GM20000 (cell line): ENCODE data around the gene RPS6KA1.

Experiments
- DNase-seq: peaks from one replicate; pipeline ENCODE4 v3.0.0; 2012; ENCODE audit warnings: low spot score
- TF ChIP-seq, protein P1 (sequence below): IDR thresholded peaks from 2 replicates; pipeline ENCODE4 v1.5.1; 2012; ENCODE audit warnings: mild to moderate bottlenecking, control low read depth; ENCODE audit errors: extremely low read depth, missing control alignments

RPS6KA1 gene

GRCh38 chr1:26571381-26571780 lies 41.8 kb downstream of the RPS6KA1 start:
- no peak for DNase-seq
- TF ChIP-seq, protein P1, sequence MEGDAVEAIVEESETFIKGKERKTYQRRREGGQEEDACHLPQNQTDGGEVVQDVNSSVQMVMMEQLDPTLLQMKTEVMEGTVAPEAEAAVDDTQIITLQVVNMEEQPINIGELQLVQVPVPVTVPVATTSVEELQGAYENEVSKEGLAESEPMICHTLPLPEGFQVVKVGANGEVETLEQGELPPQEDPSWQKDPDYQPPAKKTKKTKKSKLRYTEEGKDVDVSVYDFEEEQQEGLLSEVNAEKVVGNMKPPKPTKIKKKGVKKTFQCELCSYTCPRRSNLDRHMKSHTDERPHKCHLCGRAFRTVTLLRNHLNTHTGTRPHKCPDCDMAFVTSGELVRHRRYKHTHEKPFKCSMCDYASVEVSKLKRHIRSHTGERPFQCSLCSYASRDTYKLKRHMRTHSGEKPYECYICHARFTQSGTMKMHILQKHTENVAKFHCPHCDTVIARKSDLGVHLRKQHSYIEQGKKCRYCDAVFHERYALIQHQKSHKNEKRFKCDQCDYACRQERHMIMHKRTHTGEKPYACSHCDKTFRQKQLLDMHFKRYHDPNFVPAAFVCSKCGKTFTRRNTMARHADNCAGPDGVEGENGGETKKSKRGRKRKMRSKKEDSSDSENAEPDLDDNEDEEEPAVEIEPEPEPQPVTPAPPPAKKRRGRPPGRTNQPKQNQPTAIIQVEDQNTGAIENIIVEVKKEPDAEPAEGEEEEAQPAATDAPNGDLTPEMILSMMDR = no peak

DNA sequence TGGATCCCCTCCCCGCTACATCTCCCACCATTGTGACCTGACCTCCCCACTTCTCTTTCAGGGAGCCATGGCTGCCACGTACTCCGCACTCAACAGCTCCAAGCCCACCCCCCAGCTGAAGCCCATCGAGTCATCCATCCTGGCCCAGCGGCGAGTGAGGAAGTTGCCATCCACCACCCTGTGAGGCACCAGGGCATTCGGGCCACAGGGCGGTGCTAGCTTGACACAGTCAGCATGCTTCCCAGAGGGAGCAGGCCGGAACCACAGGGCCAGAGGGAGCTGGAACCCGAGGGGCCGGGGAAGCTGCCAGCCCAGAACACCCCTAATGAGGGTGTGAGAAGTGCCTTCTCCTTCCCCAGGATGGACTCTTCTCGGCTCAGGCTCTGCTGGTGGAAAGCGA lies 44.5 kb downstream of the RPS6KA1 start:
- DNase-seq = no peak

GRCh38 chr1:26574719-26575251 lies 45.2 kb downstream of the RPS6KA1 start:
- no peak for DNase-seq

More for the DNA sequence above, 44.5 kb downstream of the RPS6KA1 start:
- TF ChIP-seq, protein P1 = no peak

DNA sequence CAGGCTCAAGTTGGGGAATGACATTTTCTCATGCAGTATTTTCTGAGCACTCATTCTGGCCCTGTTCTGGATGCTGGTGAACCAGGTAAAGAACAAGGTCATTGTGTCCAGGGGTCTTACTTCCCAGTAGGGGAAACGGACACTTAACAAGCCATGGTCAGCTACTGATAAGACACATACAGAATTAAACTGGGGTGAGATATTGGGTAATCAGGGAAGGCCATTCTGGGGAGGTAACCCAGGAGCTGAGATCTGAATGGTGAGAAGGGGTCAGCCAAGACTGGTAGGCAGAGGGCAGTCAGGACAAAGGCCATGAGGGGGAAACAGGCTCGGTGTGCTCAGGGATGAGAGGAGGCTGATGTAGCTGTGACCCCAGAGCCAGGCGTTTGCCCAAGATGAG lies 45.8 kb downstream of the RPS6KA1 start:
- TF ChIP-seq, protein P1 = no peak
- DNase-seq = no peak

More at GRCh38 chr1:26574719-26575251, 45.2 kb downstream of the RPS6KA1 start:
- TF ChIP-seq, protein P1 = no peak

DNA sequence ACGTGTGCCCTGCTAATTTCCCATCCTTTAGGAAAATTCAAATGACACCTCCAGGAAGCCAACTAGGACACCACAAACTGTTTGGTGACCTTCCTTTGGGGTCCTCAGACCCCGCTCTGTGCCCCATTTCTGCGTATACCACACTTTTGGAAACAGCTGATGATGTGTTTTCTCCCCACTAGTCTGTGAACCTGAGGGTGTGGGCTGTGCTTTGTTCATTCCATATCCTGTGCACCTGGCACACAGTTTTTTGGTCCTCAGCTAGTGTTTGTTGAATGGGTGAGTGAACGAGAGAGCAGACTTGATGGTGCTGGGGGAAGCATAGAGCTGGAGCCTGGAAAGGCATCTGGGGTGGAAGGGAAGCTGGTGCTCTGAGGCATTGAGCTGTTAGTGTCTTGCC lies 48.6 kb downstream of the RPS6KA1 start:
- TF ChIP-seq, protein P1 = no peak
- no peak for DNase-seq

DNA sequence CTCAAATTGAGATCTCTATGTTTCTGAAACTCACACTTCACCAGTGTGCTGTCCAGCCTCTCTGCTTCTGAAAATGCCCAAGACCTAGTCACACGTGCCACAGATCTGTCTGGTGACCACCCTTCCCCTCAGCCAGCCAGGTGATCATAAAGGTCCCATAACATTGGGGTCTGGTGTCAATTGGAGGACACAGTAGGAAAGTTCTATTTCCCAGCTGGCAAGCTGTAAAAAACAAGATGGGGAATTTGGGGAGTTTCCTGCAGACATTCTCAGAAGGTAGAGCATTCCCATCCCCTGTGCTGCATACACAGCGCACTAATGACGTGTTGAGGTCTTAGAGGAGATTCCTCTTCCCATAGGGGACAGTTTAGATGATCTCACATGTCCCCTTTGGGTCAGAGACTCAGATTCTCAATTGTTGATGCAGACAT lies 50.1 kb downstream of the RPS6KA1 start:
- TF ChIP-seq, protein P1 = no peak
- DNase-seq = no peak

GRCh38 chr1:26580116-26580515 lies 50.6 kb downstream of the RPS6KA1 start:
- TF ChIP-seq, protein P1 = no peak
- no peak for DNase-seq
